DOHH2 (cell line): ENCODE measurements around the gene ANGPTL7.

Experiments
- CTCF ChIP-seq: fragments of 200-600 bp; sonication (generic); IDR thresholded peaks from one replicate; pipeline ENCODE4 v1.5.1; 2014; ENCODE audit warnings: antibody characterized with exemption, mild to moderate bottlenecking, low read depth, low read length; ENCODE audit not compliant: poor library complexity, severe bottlenecking
- EZH2phosphoT487 ChIP-seq: fragments of 200-600 bp; sonication (generic); IDR thresholded peaks from 2 replicates; pipeline ENCODE4 v1.6.1; 2017; ENCODE audit warnings: borderline replicate concordance, mild to moderate bottlenecking, antibody characterized with exemption, low read length, moderate library complexity, mixed read lengths

GRCh38 chr1:11193376-11193775 lies 4.2 kb downstream of the ANGPTL7 start:
- no peak for TF ChIP-seq CTCF
- TF ChIP-seq EZH2phosphoT487, result no peak
